MCF 10A (cell line): ENCODE results near the gene SIK2. TPM values are rescaled to one million over a fixed set of nuclear protein-coding genes. Genes with fewer than 3 reads are reported as not detected.

Experiments used
- BruUV-seq: library from RNA; stranded (reverse); fragments of 400-500 nt; replicated peaks from 2 replicates; lab custom pipeline; 2021; lab: Mats Ljungman, UMichigan
- CTCF ChIA-PET: fragments of 300-600 bp; sonication (Branson Sonifier 250); formaldehyde crosslinking; extraction: SDS; loops from one replicate; lab custom pipeline; 2021; ENCODE audit warnings: antibody characterized with exemption, inconsistent platforms; lab: Yijun Ruan, JAX
- POLR2A ChIA-PET: fragments of 300-600, 350-650 bp; sonication (Branson Sonifier 250); formaldehyde crosslinking; extraction: SDS; loops from one replicate; lab custom pipeline; 2020; ENCODE audit warnings: antibody characterized with exemption, inconsistent platforms; lab: Yijun Ruan, JAX
- DNase-seq: peaks from one replicate; pipeline ENCODE4 v3.0.0-alpha.2; 2018; ENCODE audit not compliant: unreplicated experiment
- H3K27ac Mint-ChIP-seq: one replicate; pipeline ENCODE4 v1.8.0; 2022; ENCODE audit warnings: mild to moderate bottlenecking, low read depth, mixed read lengths; ENCODE audit not compliant: unreplicated experiment
- H3K27me3 Mint-ChIP-seq: one replicate; pipeline ENCODE4 v1.8.0; 2022; ENCODE audit warnings: mixed read lengths; ENCODE audit not compliant: insufficient read depth, unreplicated experiment
- H3K36me3 Mint-ChIP-seq: one replicate; pipeline ENCODE4 v1.8.0; 2022; ENCODE audit warnings: mild to moderate bottlenecking, moderate library complexity, mixed read lengths; ENCODE audit not compliant: insufficient read depth, unreplicated experiment
- H3K4me1 Mint-ChIP-seq: one replicate; pipeline ENCODE4 v1.8.0; 2022; ENCODE audit warnings: mixed read lengths; ENCODE audit not compliant: insufficient read depth, unreplicated experiment
- H3K4me3 Mint-ChIP-seq: one replicate; pipeline ENCODE4 v1.8.0; 2022; ENCODE audit warnings: mild to moderate bottlenecking, moderate library complexity, mixed read lengths; ENCODE audit not compliant: unreplicated experiment
- H3K9me3 Mint-ChIP-seq: one replicate; pipeline ENCODE4 v1.8.0; 2022; ENCODE audit warnings: mixed read lengths; ENCODE audit not compliant: unreplicated experiment
- intact Hi-C: fragments of 100-400 bp; cut with micrococcal nuclease; formaldehyde crosslinking; loops from 2 replicates; pipeline ENCODE4 v1.14.1; 2022
- total RNA-seq: library from RNA; stranded (reverse); gene quantifications from 2 replicates; pipeline ENCODE4 v1.2.3, GENCODE V29; 2022
- TF ChIP-seq, protein P1 (sequence below): fragments of 200-600 bp; IDR thresholded peaks from one replicate; pipeline ENCODE4 v1.8.0; 2022; ENCODE audit warnings: antibody characterized with exemption, mild to moderate bottlenecking; ENCODE audit not compliant: unreplicated experiment

The SIK2 gene
- total RNA-seq, 1 experiment from 2014 or later, result 13.7 TPM

DNA sequence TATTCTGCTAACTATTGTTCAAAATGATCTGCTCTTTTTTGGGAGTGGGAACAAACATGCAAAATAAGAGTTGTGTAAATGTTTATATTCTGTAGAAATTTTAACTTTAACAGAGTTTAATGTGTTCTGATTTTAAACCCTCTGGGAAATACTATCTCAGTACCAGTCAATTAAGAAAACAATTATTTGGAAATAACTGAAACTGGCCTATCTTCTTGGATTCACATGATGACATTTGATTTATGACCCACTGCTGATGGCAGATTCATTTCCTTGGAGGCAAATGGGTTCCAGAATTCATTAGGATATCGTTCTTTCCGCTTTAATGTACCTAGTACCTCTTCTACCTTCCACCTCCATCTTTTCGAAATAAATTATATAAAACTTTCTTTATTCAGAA lies 5.5 kb downstream of the SIK2 start:
- intact Hi-C loops, result no loop called here
- ChIA-PET POLR2A (interaction anchor here (1.0 kb wide), 1 partner anchor 159 kb away, joined by 5 read pairs; the partner anchor contains the start of gene PPP2R1B), CTCF (no interaction called here)
- H3K4me1 Mint-ChIP-seq, result peaks cover 22% of the 10 kb centered on the region
- H3K9me3 Mint-ChIP-seq, result no peaks in the 10 kb centered on the region
- no peak overlapping the region for H3K4me3 Mint-ChIP-seq
- no peak overlapping the region for H3K27ac Mint-ChIP-seq
- H3K27me3 Mint-ChIP-seq, result no peaks in the 10 kb centered on the region
- no peaks in the 10 kb centered on the region for H3K36me3 Mint-ChIP-seq
- BruUV-seq, result no TSS peak
- TF ChIP-seq, protein P1, sequence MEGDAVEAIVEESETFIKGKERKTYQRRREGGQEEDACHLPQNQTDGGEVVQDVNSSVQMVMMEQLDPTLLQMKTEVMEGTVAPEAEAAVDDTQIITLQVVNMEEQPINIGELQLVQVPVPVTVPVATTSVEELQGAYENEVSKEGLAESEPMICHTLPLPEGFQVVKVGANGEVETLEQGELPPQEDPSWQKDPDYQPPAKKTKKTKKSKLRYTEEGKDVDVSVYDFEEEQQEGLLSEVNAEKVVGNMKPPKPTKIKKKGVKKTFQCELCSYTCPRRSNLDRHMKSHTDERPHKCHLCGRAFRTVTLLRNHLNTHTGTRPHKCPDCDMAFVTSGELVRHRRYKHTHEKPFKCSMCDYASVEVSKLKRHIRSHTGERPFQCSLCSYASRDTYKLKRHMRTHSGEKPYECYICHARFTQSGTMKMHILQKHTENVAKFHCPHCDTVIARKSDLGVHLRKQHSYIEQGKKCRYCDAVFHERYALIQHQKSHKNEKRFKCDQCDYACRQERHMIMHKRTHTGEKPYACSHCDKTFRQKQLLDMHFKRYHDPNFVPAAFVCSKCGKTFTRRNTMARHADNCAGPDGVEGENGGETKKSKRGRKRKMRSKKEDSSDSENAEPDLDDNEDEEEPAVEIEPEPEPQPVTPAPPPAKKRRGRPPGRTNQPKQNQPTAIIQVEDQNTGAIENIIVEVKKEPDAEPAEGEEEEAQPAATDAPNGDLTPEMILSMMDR, result no peak
- DNase-seq, result no peak

DNA sequence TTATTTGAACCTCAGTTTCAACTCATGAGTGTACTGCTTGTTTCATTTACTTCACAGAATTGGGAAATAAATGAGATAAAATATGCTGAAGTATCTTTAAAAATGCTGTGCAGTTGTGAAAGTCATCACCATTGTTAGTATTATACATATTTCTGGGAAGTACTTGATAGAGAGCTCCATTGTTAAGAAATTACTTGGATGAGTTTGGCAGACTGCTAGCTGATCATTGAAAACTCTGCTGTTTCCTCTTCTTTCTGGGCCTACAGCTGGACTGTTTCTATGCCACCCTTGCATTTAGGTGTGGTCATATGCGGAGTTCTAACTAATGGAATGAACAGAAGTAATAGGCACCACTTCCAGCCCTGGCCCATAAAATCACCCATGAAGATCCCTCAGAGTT lies 10.0 kb downstream of the SIK2 start:
- Mint-ChIP-seq H3K4me3 (no peak overlapping the region), H3K4me1 (no peaks in the 10 kb centered on the region), H3K27ac (no peak overlapping the region), H3K9me3 (no peaks in the 10 kb centered on the region), H3K27me3 (no peaks in the 10 kb centered on the region), H3K36me3 (peaks cover 6% of the 10 kb centered on the region)
- intact Hi-C loops, result no loop called here
- CTCF ChIA-PET, result interaction anchor here (0.5 to 1.1 kb wide), 2 partner anchors 165 to 167 kb away, joined by 3 read pairs; no protein-coding TSS in a partner anchor
- BruUV-seq, result no TSS peak
- POLR2A ChIA-PET, result interaction anchor here (0.6 to 3.0 kb wide), 7 partner anchors 9 to 163 kb away, joined by 3 to 12 read pairs (median 3); partner anchors contain the start of gene SIK2
- no peak for DNase-seq
- TF ChIP-seq, protein P1, result no peak

GRCh38 chr11:111617286-111617685 lies 15.0 kb downstream of the SIK2 start:
- intact Hi-C loops, result no loop called here
- POLR2A ChIA-PET, result interaction anchor here (1.3 to 1.5 kb wide), 2 partner anchors 13 to 14 kb away, joined by 3 to 4 read pairs; no protein-coding TSS in a partner anchor

DNA sequence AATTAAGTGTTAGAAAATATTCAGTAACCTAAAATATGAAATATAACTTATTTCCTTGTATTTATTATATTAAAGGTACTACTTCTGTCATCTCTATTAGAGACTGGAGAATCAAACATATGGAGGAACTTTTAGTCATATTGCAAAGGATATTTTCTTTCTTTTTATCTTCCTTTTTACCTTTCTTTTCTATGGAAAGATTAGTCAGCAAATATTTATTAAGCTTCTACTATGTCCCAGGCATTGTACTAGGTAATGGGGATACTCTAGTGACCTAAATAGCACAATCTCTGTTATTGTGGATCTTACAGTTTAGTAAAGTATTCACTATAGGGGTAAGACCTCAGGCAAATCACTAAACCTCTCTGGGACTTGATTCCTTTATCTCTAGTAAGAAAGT lies 18.3 kb downstream of the SIK2 start:
- POLR2A ChIA-PET, result interaction anchor here (1.6 kb wide), 1 partner anchor 11 kb away, joined by 10 read pairs; no protein-coding TSS in a partner anchor
- BruUV-seq, result no TSS peak
- no peak for DNase-seq
- Mint-ChIP-seq H3K27ac (no peak overlapping the region), H3K27me3 (no peaks in the 10 kb centered on the region), H3K9me3 (peaks cover 9% of the 10 kb centered on the region), H3K36me3 (peaks cover 48% of the 10 kb centered on the region), H3K4me3 (no peak overlapping the region), H3K4me1 (no peaks in the 10 kb centered on the region)
- CTCF ChIA-PET, result interaction anchor here (0.9 kb wide), 1 partner anchor 16 kb away, joined by 4 read pairs; no protein-coding TSS in a partner anchor
- intact Hi-C loops, result no loop called here
- TF ChIP-seq, protein P1, result no peak

More at GRCh38 chr11:111617286-111617685, 15.0 kb downstream of the SIK2 start:
- TF ChIP-seq, protein P1, result no peak
- Mint-ChIP-seq H3K4me3 (no peak overlapping the region), H3K4me1 (no peaks in the 10 kb centered on the region), H3K36me3 (peaks cover 28% of the 10 kb centered on the region), H3K27ac (no peak overlapping the region), H3K9me3 (no peaks in the 10 kb centered on the region), H3K27me3 (no peaks in the 10 kb centered on the region)
- CTCF ChIA-PET, result interaction anchor here (1.7 kb wide), 1 partner anchor 14 kb away, joined by 9 read pairs; no protein-coding TSS in a partner anchor
- no peak for DNase-seq
- no TSS peak for BruUV-seq
